Keratinocyte (primary cell): ENCODE measurements around the gene MAD1L1. TPM values are rescaled to one million over a fixed set of nuclear protein-coding genes. Genes with fewer than 3 reads are reported as not detected.

ENCODE experiments used
- DNase-seq: peaks from one replicate; pipeline ENCODE4 v3.0.0-alpha.2; 2011; ENCODE audit warnings: low read depth, missing footprints, low spot score
- FAIRE-seq: peaks from 2 replicates; lab custom pipeline; 2011; peaks lifted over from hg19 to GRCh38; lab: Jason Lieb, UNC
- H2AFZ ChIP-seq: 2 replicates; pipeline ENCODE4 v1.6.0; 2012; ENCODE audit warnings: low read length, control low read depth, inconsistent platforms; ENCODE audit not compliant: control insufficient read depth
- H3K27ac ChIP-seq: 2 replicates; pipeline ENCODE4 v1.5.1; 2011; ENCODE audit warnings: low read length; ENCODE audit not compliant: control insufficient read depth, insufficient read depth
- H3K27me3 ChIP-seq: 3 replicates; pipeline ENCODE4 v1.6.0; 2011; ENCODE audit warnings: low read length; ENCODE audit not compliant: control insufficient read depth, insufficient read depth; ENCODE audit errors: extremely low read depth
- H3K36me3 ChIP-seq, 2 experiments: 2 replicates in 1 of 2; 3 replicates in 1 of 2; pipeline ENCODE4 v1.5.1; 2011; ENCODE audit warnings: low read length in 2 of 2, mild to moderate bottlenecking in 1 of 2; ENCODE audit not compliant: control insufficient read depth in 2 of 2, insufficient read depth in 2 of 2; ENCODE audit errors: extremely low read depth in 1 of 2
- H3K4me1 ChIP-seq: 3 replicates; pipeline ENCODE4 v1.5.1; 2011; ENCODE audit warnings: low read length; ENCODE audit not compliant: control insufficient read depth, insufficient read depth; ENCODE audit errors: extremely low read depth
- H3K4me2 ChIP-seq: 3 replicates; pipeline ENCODE4 v1.6.0; 2011; ENCODE audit warnings: low read depth, low read length; ENCODE audit not compliant: control insufficient read depth, insufficient read depth; ENCODE audit errors: extremely low read depth
- H3K4me3 ChIP-seq, 3 experiments: fragments of 200-600 bp in 1 of 3; sonication (generic) in 1 of 3; 2 replicates in 2 of 3; 3 replicates in 1 of 3; pipeline ENCODE4 v1.5.1; 2011 to 2016; ENCODE audit warnings: low read length in 3 of 3, mild to moderate bottlenecking in 3 of 3, control low read depth in 2 of 3, inconsistent platforms in 1 of 3, low read depth in 1 of 3, mixed read lengths in 1 of 3, mixed run types in 1 of 3, moderate library complexity in 1 of 3; ENCODE audit not compliant: control insufficient read depth in 2 of 3, insufficient read depth in 2 of 3; ENCODE audit errors: extremely low read depth in 1 of 3
- H3K79me2 ChIP-seq: 2 replicates; pipeline ENCODE4 v1.6.0; 2012; ENCODE audit warnings: low read length; ENCODE audit not compliant: control insufficient read depth, insufficient read depth
- H3K9ac ChIP-seq: 3 replicates; pipeline ENCODE4 v1.6.0; 2011; ENCODE audit warnings: low read length; ENCODE audit not compliant: control insufficient read depth, insufficient read depth; ENCODE audit errors: extremely low read depth
- H3K9me1 ChIP-seq: 3 replicates; pipeline ENCODE4 v1.6.0; 2011; ENCODE audit warnings: low read length; ENCODE audit not compliant: control insufficient read depth, insufficient read depth; ENCODE audit errors: extremely low read depth
- H3K9me3 ChIP-seq: 2 replicates; pipeline ENCODE4 v1.5.1; 2012; ENCODE audit warnings: low read depth, low read length; ENCODE audit not compliant: control insufficient read depth
- H4K20me1 ChIP-seq: 3 replicates; pipeline ENCODE4 v1.6.0; 2011; ENCODE audit warnings: low read length; ENCODE audit not compliant: control insufficient read depth, insufficient read depth; ENCODE audit errors: extremely low read depth
- CTCF ChIP-seq, 3 experiments: IDR thresholded peaks in 1 of 3; conservative IDR thresholded peaks in 1 of 3; optimal IDR thresholded peaks in 1 of 3; 2 replicates in 2 of 3; 3 replicates in 1 of 3; pipeline versions ENCODE3 to v1.5.1; 2011; ENCODE audit warnings: low read length in 3 of 3, mild to moderate bottlenecking in 3 of 3, moderate library complexity in 2 of 3, control low read depth in 1 of 3, inconsistent platforms in 1 of 3; ENCODE audit not compliant: insufficient read depth in 2 of 3; ENCODE audit errors: extremely low read depth in 1 of 3
- EZH2 ChIP-seq: IDR thresholded peaks from one replicate; pipeline ENCODE4 v1.6.1; 2012; ENCODE audit warnings: inconsistent platforms, mild to moderate bottlenecking, low read length, moderate library complexity
- dilution Hi-C: fragments of 300-500 bp; cut with MboI; formaldehyde crosslinking; loops from one replicate; pipeline ENCODE4 v1.7.0; 2020; ENCODE audit warnings: low sequenced_read_pairs; ENCODE audit not compliant: extremely low pct_ligation_motif_present
- polyA plus RNA-seq, 5 experiments: library from polyadenylated mRNA; depleted of rRNA in 3 of 5; stranded (reverse) in 3 of 5; stranded (forward) in 1 of 5; unstranded in 1 of 5; fragments of >200 nt; gene quantifications; 1 replicate in 1 of 5; 2 replicates in 3 of 5; 3 replicates in 1 of 5; pipeline versions ENCODE4 v1.2.1 to v1.2.3, GENCODE V29; 2011 to 2012; ENCODE audit warnings: missing spikeins in 2 of 5, low read depth in 1 of 5, low replicate concordance in 1 of 5

Gene MAD1L1
- polyA plus RNA-seq, 1 donor (not counting 4 experiments of a cell fraction or from before 2014, with no cell fraction given): 18.0 TPM

- TF ChIP-seq CTCF (optimal IDR thresholded peaks at IDR 0.05 in 1 of 3, IDR thresholded peaks at IDR 0.05 in 1 of 3, conservative IDR thresholded peaks at IDR 0.05 in 1 of 3; ENCODE audit: extremely low read depth in 1 of 3, insufficient read depth in 2 of 3, low read length in 3 of 3) (no peak), EZH2 (no peak)
- Histone ChIP-seq H3K36me3 (no peaks in the 10 kb centered on the region), H3K79me2 (peaks cover 4% of the 10 kb centered on the region), H3K9me3 (no peaks in the 10 kb centered on the region), H3K4me1 (peaks cover 19% of the 10 kb centered on the region), H3K4me2 (no peak overlapping the region), H3K27me3 (no peaks in the 10 kb centered on the region), H4K20me1 (no peaks in the 10 kb centered on the region), H3K9me1 (no peaks in the 10 kb centered on the region), H3K4me3 (no peak overlapping the region), H3K27ac (no peak overlapping the region), H2AFZ (no peak overlapping the region), H3K9ac (no peak overlapping the region)
- FAIRE-seq (no peak), DNase-seq (no peak)
- dilution Hi-C loops: no loop called here
These were observed 127.5 kb downstream of the MAD1L1 start for GRCh38 chr7:2105280-2105679.

- H3K27me3 ChIP-seq: no peaks in the 10 kb centered on the region
- H3K9me1 ChIP-seq: no peaks in the 10 kb centered on the region
- FAIRE-seq (no peak), DNase-seq (no peak)
- peaks cover 4% of the 10 kb centered on the region for H3K79me2 ChIP-seq
- no peak overlapping the region for H3K9ac ChIP-seq
- no peak overlapping the region for H3K27ac ChIP-seq
- dilution Hi-C loops: no loop called here
- no peak overlapping the region for H3K4me3 ChIP-seq
- H3K4me2 ChIP-seq: no peak overlapping the region
- peaks cover 14% of the 10 kb centered on the region for H3K4me1 ChIP-seq
- no peaks in the 10 kb centered on the region for H3K36me3 ChIP-seq
- TF ChIP-seq EZH2: no peak
- no peak for TF ChIP-seq CTCF (optimal IDR thresholded peaks at IDR 0.05 in 1 of 3, IDR thresholded peaks at IDR 0.05 in 1 of 3, conservative IDR thresholded peaks at IDR 0.05 in 1 of 3; ENCODE audit: extremely low read depth in 1 of 3, insufficient read depth in 2 of 3, low read length in 3 of 3)
- peaks cover 4% of the 10 kb centered on the region for H4K20me1 ChIP-seq
- no peaks in the 10 kb centered on the region for H3K9me3 ChIP-seq
- H2AFZ ChIP-seq: no peak overlapping the region
These were observed 128.0 kb downstream of the MAD1L1 start for GRCh38 chr7:2104716-2105115.
